Sciatic nerve (tissue), 2 donors: ENCODE results near the gene PCID2. TPM values are rescaled to one million over a fixed set of nuclear protein-coding genes. Genes with fewer than 3 reads are reported as not detected.

Source experiments
- ATAC-seq: fragments of 200-7000 bp; cut with Tn5 transposase; one replicate; pipeline ENCODE4 v1.9.1; 2020; ENCODE audit warnings: mild to moderate bottlenecking, moderate library complexity
- DNase-seq: peaks from one replicate; pipeline ENCODE4 v3.0.0-alpha.2; 2020; ENCODE audit warnings: low spot score
- intact Hi-C: fragments of 100-400 bp; cut with DNase I; formaldehyde crosslinking; loops from one replicate; pipeline ENCODE4 v1.14.2; 2022
- total RNA-seq: library from RNA; stranded (reverse); fragmentation: NEBNext Ultra II Directional; extraction: Animal tissue kit (Norgen Biotek cat#: 25700); gene quantifications from one replicate; pipeline ENCODE4 v1.2.1, GENCODE V29; 2021
- donor health status: DM: no; HTN: no; CAD: no.
- donor health status: DM: no; HTN: no; CAD: no.

Gene PCID2
- total RNA-seq, 1 donor from 2014 or later = 45.1 TPM

GRCh38 chr13:113155982-113156655 lies 52.4 kb downstream of the PCID2 start:
- intact Hi-C loops = no loop called here
- ATAC-seq (no peak), DNase-seq (no peak)

- no peak for DNase-seq
- intact Hi-C loops = no loop called here
- no peak for ATAC-seq
These were observed 53.3 kb downstream of the PCID2 start for GRCh38 chr13:113155201-113155600.

- DNase-seq (peak; percentile 91), ATAC-seq (peak; percentile 90)
- intact Hi-C loops = no loop called here
These were observed 54.4 kb downstream of the PCID2 start for GRCh38 chr13:113153810-113154748.

- peak; percentile 55 for ATAC-seq
- peak; percentile 78 for DNase-seq
- intact Hi-C loops = no loop called here
These were observed 55.3 kb downstream of the PCID2 start for GRCh38 chr13:113152984-113153809.

- no peak for ATAC-seq
- intact Hi-C loops = no loop called here
These were observed 55.8 kb downstream of the PCID2 start for GRCh38 chr13:113152691-113152983.

GRCh38 chr13:113151745-113152690 lies 56.5 kb downstream of the PCID2 start:
- DNase-seq (peak; percentile 61), ATAC-seq (peak; percentile 32)
- intact Hi-C loops = no loop called here

More at GRCh38 chr13:113152691-113152983, 55.8 kb downstream of the PCID2 start:
- DNase-seq = no peak

- intact Hi-C loops = no loop called here
- DNase-seq (no peak), ATAC-seq (no peak)
These were observed 57.7 kb downstream of the PCID2 start for GRCh38 chr13:113150550-113151365.

GRCh38 chr13:113149711-113150549 lies 58.5 kb downstream of the PCID2 start:
- DNase-seq = no peak
- intact Hi-C loops = no loop called here
- ATAC-seq = no peak

- ATAC-seq = no peak
- no peak for DNase-seq
- intact Hi-C loops = no loop called here
These were observed 59.4 kb downstream of the PCID2 start for GRCh38 chr13:113148940-113149503.

GRCh38 chr13:113148407-113148806 lies 60.1 kb downstream of the PCID2 start:
- no peak for DNase-seq
- ATAC-seq = no peak
- intact Hi-C loops = no loop called here

- intact Hi-C loops = no loop called here
- DNase-seq (no peak), ATAC-seq (no peak)
These were observed 61.3 kb downstream of the PCID2 start for GRCh38 chr13:113147206-113147605.

GRCh38 chr13:113146750-113147149 lies 61.7 kb downstream of the PCID2 start:
- intact Hi-C loops = no loop called here
- DNase-seq (no peak), ATAC-seq (no peak)

- DNase-seq (no peak), ATAC-seq (no peak)
- intact Hi-C loops = no loop called here
These were observed 62.4 kb downstream of the PCID2 start for GRCh38 chr13:113145911-113146598.

- ATAC-seq (no peak), DNase-seq (no peak)
- intact Hi-C loops = no loop called here
These were observed 63.0 kb downstream of the PCID2 start for GRCh38 chr13:113145496-113145895.

GRCh38 chr13:113144255-113144629 lies 64.2 kb downstream of the PCID2 start:
- no peak for ATAC-seq
- no peak for DNase-seq
- intact Hi-C loops = no loop called here
